ENCODE data around the gene EPO.
"Not testable (repeated sequence)": the region's sequence is repeated elsewhere in the genome, so short reads cannot be mapped to it uniquely, and the experiment has no call there.

The EPO gene

DNA sequence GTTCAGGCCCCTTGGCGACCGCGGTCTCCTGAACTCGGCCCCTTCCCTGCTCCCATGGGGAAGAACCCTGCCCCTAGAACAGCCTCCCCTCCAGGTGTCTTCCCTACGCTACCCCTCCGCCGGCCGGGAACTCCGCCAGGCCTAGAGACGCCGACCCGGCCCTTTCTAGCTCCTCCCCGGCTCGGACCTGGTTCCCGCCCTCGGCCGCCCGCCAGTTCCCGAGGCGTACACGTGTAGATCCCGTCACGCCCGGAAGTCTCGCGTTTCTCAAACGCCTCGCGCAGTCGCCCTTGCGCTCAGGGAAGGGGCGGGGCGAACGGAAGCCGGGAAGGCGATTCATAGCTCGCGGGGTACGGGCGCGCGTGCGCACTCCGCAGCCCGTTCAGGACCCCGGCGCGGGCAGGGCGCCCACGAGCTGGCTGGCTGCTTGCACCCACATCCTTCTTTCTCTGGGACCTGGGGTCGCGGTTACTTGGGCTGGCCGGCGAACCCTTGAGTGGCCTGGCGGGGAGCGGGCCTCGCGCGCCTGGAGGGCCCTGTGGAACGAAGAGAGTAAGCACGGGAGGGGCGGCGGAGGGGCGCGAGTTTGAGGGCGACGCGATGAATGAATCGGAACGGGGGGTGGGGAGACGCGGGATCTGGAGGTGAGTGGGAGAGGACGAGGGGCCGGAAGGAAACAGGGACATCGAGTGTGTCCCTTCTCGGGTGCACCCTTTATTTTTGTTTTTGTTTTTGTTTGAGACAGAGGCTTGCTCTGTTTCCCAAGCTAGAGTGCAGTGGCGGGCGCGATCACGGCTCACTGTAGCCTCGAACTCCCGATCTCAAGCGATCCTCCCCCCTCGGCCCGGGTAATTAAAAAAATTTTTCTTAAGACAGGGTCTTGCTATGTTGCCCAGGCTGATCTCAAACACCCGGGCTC is 14.3 kb upstream of the EPO start, which contains the start of gene POP7:
POP7 (plus strand) TSS at position 369 of the 919 bp plus-strand sequence. CDS start 710 bp downstream, outside the sequence.
- DNase-seq, result peak; percentile 96

DNA sequence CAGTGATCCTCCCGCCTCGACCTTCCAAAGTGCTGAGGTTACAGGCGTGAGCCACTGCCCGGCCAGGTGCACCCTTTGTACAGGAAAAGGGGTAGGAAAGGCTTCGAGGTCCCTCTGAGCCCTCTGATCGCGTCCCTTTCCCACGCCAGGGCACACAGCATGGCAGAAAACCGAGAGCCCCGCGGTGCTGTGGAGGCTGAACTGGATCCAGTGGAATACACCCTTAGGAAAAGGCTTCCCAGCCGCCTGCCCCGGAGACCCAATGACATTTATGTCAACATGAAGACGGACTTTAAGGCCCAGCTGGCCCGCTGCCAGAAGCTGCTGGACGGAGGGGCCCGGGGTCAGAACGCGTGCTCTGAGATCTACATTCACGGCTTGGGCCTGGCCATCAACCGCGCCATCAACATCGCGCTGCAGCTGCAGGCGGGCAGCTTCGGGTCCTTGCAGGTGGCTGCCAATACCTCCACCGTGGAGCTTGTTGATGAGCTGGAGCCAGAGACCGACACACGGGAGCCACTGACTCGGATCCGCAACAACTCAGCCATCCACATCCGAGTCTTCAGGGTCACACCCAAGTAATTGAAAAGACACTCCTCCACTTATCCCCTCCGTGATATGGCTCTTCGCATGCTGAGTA is 13.5 kb upstream of the EPO start:
- DNase-seq, result no peak

DNA sequence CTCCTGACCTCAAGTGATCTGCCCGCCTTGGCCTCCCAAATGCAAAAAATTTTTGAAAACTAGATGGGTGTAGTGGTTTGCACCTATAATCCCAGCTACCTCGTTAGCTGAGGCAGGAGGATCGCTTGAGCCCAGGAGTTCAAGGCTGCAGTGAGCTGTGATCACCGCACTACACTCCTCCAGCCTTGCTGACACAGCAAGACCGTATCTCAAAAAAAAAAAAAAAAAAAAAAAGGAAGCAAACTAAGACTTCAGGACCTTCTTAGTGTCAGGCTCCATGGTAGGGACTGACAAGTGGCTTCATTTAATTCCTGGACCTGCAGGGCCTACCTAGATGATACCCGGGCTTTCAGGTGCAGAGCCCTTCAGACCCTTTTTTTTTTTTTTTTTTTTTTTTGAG is 11.9 kb upstream of the EPO start:
- no peak for DNase-seq

DNA sequence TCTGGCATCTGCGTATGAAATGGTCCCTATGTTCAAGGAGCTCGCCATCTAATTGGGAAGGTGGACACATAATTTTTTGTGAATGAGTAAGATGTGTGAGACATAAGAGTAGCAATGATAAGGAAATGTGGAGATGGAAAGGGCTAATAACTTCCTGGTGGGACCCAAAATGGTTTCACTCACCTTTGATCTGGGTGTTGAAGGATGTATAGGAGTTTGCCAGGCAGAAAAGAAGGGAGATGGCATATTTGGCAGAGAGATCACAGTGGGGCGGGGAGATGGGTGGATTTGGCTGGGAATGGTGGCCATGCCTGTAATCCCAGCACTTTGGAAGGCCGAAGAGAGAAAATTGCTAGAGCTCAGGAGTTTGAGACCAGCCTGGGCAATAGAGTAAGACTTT is 9.8 kb upstream of the EPO start:
- DNase-seq, result no peak

DNA sequence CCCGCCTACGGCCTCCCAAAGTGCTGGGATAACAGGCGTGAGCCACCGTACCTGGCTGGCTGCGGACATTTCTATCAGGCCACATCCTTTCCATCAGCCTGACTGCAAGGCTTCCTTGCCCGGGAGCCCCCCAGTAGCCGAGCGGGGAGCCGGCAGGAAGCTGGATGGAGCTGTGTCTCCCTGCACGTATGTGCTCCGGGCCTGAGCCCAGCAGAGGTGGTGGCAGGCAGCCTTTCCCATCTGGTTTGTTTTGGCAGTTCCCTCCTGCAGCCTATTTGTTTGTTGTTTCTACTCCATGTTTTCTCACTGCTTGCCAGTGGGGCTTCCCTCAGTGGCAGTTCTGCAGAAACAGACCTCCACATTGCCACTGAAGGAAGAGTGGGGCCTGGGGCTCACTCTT is 8.9 kb upstream of the EPO start:
- DNase-seq, result no peak

DNA sequence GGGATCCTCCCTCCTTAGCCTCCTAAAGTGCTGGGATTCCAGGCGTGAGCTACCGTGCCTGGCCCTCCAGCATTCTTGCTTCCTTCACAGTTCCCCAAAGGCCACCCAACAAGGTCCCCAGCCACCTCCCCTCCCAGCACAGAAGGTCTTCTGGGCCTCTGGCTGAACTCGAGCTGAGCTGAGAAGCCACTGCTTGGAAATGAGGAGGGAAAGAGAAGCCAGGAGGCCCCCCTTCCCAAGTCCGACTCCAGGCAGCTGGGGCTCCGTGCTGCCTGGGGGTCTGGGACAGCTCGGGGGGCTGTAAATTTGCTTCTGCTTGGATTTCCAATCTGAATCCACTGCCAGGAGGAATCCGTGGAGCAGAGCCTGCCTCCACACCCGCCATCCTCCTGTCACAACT is 5.5 kb upstream of the EPO start:
- DNase-seq, result no peak

DNA sequence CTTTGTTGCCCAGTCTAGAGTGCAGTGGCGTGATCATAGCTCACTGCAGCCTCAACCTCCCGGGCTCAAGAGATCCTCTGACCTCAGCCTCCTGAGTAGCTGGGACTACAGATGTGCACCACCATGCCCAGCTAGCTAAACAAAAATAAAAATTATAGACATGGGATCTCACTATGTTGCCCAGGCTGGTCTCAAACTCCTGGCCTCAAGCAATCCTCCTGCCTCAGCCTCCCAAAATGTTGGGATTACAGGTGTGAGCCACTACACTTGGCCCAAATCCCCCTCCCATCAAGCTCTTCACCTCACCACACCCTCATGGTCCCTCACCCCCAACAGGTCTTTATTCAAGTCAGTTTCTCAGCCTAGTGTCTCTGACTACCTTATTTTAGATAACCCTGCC is 3.2 kb upstream of the EPO start:
- not testable (repeated sequence) for DNase-seq

DNA sequence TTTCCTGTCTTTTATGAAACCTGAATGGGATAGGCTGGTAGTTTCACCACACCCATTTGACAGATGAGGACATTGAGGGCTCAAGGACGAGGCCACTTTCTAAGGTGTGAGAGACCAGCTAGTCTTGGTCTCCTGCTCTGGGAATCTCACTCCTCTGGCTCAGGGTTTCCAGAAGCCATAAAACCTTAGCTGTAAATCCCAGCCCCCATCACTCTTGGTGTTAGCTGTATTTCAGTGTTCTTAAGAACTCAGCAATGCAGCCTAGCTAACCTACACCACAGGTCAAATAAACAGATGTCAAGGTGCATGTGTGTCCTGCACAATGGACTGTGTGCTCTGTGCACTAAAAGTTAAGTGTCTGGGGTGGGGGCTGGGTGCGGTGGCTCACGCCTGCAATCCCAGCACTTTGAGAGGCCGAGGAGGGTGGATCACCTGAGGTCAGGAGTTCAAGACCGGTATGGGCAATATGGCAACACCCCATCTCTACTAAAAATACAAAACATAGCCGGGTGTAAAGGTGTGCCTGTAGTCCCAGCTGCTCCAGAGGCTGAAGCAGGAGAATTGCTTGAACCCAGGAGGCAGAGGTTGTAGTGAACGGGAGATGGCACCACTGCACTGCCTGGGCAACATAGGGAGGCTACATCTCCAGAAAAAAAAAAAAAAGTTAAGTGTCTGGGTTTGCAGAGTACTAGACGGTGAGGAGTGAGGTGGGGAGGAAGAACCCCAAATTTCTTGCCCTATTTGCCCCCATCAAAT is 567 bp upstream of the EPO start:
- no peak for DNase-seq

DNA sequence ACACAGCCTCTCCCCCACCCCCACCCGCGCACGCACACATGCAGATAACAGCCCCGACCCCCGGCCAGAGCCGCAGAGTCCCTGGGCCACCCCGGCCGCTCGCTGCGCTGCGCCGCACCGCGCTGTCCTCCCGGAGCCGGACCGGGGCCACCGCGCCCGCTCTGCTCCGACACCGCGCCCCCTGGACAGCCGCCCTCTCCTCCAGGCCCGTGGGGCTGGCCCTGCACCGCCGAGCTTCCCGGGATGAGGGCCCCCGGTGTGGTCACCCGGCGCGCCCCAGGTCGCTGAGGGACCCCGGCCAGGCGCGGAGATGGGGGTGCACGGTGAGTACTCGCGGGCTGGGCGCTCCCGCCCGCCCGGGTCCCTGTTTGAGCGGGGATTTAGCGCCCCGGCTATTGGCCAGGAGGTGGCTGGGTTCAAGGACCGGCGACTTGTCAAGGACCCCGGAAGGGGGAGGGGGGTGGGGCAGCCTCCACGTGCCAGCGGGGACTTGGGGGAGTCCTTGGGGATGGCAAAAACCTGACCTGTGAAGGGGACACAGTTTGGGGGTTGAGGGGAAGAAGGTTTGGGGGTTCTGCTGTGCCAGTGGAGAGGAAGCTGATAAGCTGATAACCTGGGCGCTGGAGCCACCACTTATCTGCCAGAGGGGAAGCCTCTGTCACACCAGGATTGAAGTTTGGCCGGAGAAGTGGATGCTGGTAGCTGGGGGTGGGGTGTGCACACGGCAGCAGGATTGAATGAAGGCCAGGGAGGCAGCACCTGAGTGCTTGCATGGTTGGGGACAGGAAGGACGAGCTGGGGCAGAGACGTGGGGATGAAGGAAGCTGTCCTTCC is 620 bp downstream of the EPO start:
- DNase-seq, result no peak

DNA sequence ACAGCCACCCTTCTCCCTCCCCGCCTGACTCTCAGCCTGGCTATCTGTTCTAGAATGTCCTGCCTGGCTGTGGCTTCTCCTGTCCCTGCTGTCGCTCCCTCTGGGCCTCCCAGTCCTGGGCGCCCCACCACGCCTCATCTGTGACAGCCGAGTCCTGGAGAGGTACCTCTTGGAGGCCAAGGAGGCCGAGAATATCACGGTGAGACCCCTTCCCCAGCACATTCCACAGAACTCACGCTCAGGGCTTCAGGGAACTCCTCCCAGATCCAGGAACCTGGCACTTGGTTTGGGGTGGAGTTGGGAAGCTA is 1.2 kb downstream of the EPO start:
- no peak for DNase-seq

DNA sequence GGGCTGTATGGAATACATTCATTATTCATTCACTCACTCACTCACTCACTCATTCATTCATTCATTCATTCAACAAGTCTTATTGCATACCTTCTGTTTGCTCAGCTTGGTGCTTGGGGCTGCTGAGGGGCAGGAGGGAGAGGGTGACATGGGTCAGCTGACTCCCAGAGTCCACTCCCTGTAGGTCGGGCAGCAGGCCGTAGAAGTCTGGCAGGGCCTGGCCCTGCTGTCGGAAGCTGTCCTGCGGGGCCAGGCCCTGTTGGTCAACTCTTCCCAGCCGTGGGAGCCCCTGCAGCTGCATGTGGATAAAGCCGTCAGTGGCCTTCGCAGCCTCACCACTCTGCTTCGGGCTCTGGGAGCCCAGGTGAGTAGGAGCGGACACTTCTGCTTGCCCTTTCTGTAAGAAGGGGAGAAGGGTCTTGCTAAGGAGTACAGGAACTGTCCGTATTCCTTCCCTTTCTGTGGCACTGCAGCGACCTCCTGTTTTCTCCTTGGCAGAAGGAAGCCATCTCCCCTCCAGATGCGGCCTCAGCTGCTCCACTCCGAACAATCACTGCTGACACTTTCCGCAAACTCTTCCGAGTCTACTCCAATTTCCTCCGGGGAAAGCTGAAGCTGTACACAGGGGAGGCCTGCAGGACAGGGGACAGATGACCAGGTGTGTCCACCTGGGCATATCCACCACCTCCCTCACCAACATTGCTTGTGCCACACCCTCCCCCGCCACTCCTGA is 2.4 kb downstream of the EPO start:
- no peak for DNase-seq

DNA sequence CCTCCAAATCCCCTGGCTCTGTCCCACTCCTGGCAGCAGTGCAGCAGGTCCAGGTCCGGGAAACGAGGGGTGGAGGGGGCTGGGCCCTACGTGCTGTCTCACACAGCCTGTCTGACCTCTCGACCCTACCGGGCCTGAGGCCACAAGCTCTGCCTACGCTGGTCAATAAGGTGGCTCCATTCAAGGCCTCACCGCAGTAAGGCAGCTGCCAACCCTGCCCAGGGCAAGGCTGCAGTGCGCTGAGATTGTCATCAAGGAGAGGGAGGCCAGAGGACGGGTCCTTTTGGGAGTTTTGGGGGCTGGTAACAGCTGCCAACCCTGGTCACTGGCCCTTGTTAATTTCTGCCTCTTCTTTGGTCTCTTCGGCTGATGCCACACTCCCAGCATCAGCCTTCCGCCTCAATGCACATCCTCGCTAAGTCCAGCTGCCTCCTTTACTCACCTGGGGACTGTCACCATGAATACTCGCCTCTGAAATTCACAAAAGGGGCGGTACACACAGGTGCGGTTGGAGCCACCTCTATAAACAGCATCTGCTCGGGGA is 3.5 kb downstream of the EPO start:
- no peak for DNase-seq

DNA sequence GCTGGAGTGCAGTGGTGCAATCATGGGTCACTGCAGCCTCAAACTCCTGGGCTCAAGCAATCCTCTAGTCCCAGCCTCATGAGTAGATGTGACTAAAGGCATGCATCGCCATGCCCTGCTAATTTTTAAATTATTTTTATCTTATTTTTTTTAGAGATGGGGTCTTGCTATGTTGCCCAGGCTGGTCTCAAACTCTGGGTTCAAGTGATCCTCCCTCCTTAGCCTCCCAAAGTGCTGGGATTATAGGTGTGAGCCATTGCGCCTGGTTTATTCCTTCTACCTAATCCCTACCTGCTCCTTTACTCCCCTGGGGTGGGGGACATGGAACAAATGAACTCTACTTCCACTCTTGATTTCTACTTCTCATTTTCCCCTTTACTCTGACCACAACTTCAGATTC is 4.1 kb downstream of the EPO start:
- not testable (repeated sequence) for DNase-seq

DNA sequence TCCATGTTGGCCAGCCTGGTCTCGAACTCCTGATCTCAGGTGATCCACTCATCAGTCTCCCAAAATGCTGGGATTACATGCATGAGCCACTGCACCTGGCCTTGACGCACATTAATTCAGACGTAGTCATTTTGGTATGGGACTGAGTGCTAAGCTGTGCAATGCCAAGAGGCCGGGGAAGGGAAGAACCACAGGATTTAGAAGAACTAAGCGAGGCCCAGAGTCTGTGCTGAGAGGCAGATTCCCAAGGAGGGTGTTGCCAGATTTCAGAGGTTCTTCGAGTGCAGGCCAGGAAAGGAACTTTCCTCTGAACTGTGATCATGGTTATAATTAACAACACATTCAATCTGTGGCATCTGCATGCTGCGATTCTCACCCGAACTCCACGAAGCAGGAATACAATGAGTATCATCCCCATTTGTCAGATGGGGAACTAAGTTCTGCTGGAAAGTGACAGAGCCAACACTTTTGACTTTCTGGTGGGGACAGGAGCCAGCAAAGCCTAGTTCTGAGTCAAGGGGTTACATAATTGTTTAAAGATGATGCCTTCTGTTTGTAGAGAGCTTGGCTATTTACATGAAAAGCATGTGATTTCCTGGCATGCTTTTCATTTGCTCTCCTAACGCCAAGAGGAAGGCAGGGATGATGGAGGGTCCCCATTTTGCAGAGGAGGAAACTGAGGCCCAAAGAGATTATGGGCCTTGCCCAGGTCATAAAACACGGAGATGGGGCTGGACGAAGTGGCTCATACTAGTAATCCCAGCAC is 6.9 kb downstream of the EPO start:
- no peak for DNase-seq

DNA sequence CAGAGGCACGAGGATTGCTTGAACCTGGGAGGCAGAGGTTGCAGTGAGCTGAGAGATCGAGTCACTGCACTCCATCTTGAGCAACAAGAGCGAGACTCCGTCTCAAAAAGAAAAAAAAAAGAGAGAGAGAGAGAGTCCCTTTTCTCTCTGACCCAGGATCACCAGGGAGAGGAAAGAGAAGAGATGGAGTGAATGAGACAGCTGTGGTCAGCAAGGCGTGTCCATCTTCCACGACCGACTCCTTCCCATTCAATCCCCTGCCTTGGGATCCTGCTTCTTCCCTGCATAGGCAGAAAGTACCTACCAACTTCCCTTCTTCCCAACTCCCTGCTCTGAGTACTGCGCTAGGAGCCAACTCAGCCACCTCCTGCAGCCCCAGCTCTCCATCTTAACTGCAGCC is 7.9 kb downstream of the EPO start:
- no peak for DNase-seq

DNA sequence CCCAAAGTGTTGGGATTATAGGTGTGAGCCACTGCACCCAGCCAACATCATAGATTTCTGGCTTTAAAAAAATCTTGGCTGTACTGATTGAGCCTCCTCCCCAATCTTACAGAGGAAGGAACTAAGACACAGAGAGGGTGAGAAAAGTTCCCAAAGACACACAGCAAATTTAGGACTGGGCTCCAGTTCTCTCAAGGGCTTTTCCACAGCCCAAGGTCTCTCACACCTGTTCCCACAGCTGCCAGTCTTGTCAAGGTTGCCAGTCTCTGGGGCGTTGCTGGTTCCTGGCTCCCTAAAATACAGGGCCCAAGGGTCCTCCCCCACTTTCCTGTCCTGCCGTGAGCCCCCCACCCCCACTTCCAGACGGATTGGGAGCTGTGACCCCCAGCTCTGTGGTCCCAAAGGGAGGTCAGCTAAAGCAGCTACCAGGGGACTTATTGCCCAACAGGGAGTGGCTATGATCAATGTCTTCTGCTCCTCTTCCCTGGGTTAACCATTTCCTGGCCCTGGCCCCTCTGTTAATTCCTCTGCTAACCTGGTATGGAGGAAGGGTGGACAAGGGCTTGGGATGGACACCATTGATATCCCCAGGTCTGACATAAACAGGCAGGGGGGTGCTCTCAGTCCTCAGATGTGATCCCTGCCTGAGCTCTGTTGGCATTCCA is 10.0 kb downstream of the EPO start:
- no peak for DNase-seq

DNA sequence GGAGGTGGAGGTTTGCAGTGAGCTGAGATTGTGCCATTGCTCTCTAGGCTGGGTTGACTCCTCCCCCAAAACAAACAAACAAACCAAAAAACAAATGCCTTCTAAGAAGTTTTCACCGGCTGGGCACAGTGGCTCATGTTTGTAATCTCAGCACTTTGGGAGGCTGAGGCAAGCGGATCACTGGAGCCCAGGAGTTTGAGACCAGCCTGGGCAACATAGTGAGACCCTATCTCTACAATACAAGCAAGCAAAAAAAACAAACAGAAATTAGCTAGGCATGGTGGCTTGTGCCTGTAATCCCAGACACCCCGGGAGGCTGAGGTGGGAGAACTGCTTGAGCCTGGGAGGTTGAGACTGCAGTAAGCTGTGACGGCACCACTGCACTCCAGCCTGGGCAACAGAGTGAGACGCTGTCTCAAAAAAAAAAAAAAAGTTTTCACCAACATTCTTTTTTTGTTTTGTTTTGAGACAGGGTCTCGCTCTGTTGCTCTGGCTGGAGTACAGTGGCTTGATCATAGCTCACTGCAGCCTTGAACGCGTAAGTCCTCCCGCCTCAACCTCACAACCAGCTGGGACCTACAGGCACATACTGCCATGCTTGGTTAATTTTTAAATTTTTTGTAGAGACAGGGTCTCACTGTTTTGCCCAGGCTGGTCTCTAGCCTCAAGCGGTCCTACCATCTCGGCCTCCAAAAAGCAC is 11.8 kb downstream of the EPO start:
- no peak for DNase-seq

DNA sequence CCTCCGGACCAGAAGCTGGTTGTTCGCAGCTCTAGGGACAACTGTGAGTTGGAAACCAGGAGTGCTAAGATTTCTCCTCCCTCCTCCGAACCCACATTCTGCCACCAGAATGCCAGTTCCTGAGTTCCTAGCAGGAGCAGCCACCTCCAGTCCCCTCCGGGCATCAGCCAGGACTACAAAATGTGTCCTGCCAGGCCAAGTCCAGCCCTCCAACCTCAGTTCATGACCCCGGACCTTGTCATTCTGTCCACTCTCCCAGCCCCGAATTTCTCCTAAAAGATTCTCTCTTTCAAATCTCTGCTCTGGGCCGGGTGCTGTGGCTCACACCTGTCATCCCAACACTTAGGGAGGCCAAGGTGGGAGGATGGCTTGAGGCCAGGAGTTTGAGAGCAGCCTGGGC is 15.5 kb downstream of the EPO start:
- no peak for DNase-seq

DNA sequence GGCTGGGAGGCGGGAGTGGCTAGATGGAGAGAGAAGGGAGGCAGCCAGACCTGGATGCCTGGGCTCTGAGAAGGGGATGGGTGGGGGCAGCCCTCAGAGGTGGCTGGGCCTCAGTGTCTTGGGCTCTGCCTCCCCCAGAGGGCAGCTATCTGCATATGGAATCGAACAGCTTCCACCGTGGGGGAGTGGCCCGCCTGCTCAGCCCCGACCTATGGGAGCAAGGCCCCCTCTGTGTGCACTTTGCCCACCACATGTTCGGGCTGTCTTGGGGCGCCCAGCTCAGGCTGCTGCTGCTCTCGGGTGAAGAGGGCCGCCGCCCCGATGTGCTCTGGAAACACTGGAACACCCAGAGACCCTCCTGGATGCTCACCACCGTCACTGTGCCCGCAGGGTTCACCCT is 16.4 kb downstream of the EPO start:
- DNase-seq, result no peak

DNA sequence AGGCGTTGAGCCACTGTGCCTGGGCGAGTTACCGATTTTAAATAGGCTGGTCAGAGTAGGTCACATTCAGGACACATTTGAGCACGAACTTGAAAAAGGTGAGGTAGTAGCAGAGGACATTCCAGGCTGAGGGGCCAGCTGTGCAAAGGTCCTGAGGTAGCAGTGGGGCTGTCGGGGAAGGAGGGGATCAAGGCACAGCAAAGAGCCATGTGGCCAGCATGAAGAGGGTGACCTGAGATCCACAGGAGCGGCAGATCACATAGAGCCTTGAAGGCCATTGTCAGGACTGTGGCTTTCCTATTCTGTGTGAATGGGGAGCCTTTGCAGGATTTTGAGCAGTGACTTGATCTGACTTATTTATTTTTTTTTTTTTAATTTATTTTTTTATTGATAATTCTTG is 19.7 kb downstream of the EPO start:
- DNase-seq, result no peak

All from central memory CD4-positive, alpha-beta T cell (primary cell).